ES-I3 (cell line): Measurements from ENCODE around the gene TRAF5.
"Not testable (repeated sequence)": the region's sequence is repeated elsewhere in the genome, so short reads cannot be mapped to it uniquely, and the experiment has no call there.

Source experiments
- H3K36me3 ChIP-seq: 2 replicates; pipeline ENCODE4 v1.6.1; 2013; ENCODE audit warnings: mild to moderate bottlenecking, low read length, control low read depth, moderate library complexity; ENCODE audit not compliant: insufficient read depth
- H3K4me1 ChIP-seq: 2 replicates; pipeline ENCODE4 v1.6.1; 2013; ENCODE audit warnings: mild to moderate bottlenecking, control low read depth, low read length; ENCODE audit not compliant: insufficient read depth
- H3K9ac ChIP-seq: 2 replicates; pipeline ENCODE4 v1.6.1; 2013; ENCODE audit warnings: low read depth, mild to moderate bottlenecking, low read length, moderate library complexity
- H3K9me3 ChIP-seq: 2 replicates; pipeline ENCODE4 v1.6.1; 2013; ENCODE audit warnings: mild to moderate bottlenecking, low read length, moderate library complexity; ENCODE audit not compliant: control insufficient read depth, insufficient read depth

Gene TRAF5

DNA sequence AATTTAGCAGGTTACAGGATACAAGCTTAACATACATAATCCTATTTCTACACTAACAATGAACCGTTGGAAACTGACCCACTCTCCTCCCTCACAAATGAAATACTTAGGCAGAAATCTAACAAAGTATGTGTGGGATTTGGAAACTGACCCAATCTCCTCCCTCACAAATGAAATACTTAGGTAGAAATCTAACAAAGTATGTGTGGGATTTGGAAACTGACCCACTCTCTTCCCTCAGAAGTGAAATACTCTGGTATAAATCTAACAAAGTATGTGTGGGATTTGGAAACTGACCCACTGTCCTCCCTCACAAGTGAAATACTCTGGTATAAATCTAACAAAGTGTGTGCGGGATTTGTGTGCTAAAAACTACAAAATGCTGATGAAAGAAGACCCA, 60.3 kb downstream of the TRAF5 start:
- H3K36me3 ChIP-seq = no peaks in the 10 kb centered on the region; the same call in 1 of the 2 replicates
- H3K9me3 ChIP-seq = no peaks in the 10 kb centered on the region
- no peak overlapping the region for H3K9ac ChIP-seq
- peaks cover 9% of the 10 kb centered on the region; the same call in 1 of the 2 replicates for H3K4me1 ChIP-seq

DNA sequence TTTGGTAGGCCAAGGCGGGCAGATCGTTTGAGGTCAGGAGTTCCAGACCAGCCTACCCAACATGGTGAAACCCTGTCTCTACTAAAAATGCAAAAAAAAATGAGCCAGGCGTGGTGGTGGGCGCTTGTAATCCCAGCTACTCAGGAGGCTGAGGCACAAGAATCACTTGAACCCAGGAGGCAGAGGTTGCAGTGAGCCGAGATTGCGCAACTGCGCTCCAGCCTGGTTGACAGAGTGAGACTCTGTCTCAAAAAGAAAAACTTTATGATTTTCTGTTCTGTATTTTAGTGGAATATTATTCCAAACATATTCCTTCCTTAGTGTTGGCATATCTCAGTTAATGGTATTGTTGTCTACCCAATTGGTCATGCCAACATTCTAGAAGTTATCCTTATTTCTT, 64.2 kb downstream of the TRAF5 start:
- not testable (repeated sequence) for H3K9me3 ChIP-seq, H3K4me1 ChIP-seq, H3K9ac ChIP-seq, H3K36me3 ChIP-seq

DNA sequence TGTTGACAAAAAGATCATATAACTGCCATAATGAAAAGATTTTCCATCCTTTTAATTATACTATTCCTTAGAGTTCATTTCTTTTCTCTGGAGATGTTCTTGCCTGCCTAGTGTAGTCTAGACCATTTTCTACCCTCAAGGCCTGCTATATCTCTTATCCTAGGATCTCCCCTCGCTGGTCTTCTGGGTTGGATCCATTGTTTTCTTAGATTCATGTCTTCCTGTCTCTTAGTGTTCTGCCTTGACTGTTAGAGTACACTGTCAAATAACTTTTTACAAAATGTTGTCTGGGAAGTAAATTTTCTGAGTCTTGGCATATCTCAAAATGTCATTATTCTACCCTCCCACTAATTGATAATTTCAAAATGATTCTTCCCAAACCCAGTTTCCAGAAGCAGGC, 66.6 kb downstream of the TRAF5 start:
- Histone ChIP-seq H3K9ac (no peak overlapping the region), H3K9me3 (no peaks in the 10 kb centered on the region), H3K4me1 (no peaks in the 10 kb centered on the region), H3K36me3 (no peaks in the 10 kb centered on the region; the same call in none of the 2 replicates)

DNA sequence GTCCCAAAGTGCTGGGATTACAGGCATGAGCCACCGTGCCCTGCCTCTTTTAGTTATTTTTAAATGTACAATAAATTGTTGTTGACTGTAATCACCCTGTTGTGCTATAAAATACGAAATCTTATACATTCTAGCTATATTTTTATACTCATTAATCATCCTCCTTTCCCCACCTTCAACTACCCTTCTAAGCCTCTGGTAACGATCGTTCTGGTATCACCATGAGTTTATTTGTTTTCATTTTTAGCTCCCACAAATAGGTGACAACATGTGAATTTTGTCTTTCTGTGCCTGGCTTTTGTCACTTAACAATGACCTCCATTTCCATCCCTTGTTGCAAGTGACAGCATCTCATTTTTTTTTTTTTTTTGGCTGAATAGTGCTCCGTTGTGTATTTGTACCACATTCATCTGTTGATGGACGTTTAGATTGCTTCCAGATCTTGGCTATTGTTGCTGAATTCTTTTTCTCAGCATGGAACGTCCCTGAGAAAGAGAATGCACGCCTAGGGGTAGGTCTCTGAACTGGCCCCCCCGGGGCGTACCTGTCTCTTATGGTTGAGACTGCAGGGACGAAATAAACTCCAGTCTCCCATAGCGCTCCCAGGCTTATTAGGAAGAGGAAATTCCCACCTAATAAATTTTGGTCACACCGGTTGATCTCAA, 71.8 kb downstream of the TRAF5 start:
- not testable (repeated sequence) for H3K36me3 ChIP-seq, H3K9me3 ChIP-seq, H3K4me1 ChIP-seq
- peak overlapping the region; percentile 37; the same call in 1 of the 2 replicates for H3K9ac ChIP-seq

DNA sequence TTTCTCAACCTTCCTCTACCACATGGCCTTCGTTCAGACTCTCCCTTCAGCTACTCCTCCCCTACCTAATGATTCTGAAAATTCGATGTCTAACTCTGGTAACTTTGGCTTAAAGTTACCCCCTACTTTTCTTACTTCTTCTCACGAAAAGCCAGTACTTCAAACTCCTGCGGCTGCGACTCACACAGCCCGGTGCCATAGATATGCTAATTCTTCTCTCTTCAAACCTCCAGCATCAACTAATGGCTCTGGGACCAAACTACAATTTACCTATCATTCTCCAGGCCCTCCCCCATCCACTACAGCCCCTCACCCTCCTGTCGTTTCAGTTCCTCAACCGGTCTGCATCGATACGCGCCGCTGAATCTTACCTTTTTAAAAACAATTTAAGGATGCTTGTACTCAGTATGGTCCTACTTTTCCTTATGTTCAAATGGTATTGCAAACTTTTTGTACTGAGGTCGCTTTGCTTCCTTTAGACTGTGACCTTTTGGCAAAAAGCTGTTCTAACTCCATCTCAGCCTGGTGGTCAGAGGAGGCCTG, 73.3 kb downstream of the TRAF5 start:
- peak overlapping the region; percentile 47 for H3K9ac ChIP-seq
- not testable (repeated sequence) for H3K9me3 ChIP-seq, H3K36me3 ChIP-seq, H3K4me1 ChIP-seq

DNA sequence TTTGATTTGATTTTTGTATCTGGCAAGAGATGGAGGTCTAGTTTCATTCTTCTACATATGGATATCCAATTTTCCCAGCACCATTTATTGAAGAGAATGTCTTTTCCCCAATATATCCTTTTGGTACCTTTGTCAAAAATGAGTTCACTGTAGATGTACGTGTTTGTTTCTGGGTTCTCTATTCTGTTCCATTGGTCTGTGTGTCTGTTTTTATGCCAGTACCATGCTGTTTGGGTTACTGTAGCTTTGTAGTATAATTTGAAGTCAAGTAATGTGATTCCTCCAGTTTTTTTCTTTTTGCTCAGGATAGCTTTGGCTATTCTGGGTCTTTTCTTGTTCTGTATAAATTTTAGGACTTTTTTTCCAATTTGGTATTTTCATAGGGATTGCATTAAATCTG, 75.1 kb downstream of the TRAF5 start:
- H3K9ac ChIP-seq, H3K9me3 ChIP-seq, H3K36me3 ChIP-seq, H3K4me1 ChIP-seq: not testable (repeated sequence)

- H3K36me3 ChIP-seq, H3K9ac ChIP-seq, H3K4me1 ChIP-seq, H3K9me3 ChIP-seq: not testable (repeated sequence)
Observed at GRCh38 chr1:211406086-211406485, 79.5 kb downstream of the TRAF5 start.

DNA sequence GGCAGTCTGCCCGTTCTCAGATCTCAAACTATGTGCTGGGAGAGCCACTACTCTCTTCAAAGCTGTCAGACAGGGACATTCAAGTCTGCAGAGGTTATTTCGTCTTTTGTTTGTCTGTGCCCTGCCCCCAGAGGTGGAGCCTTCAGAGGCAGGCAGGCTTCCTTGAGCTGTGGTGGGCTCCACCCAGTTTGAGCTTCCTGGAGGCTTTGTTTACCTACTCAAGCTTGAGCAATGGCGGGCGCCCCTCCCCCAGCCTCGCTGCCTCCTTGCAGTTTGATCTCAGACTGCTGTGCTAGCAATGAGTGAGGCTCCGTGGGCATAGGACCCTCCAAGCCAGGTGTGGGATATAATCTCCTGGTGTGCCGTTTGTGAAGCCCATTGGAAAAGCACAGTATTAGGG, 81.1 kb downstream of the TRAF5 start:
- H3K36me3 ChIP-seq, H3K4me1 ChIP-seq, H3K9me3 ChIP-seq, H3K9ac ChIP-seq: not testable (repeated sequence)

GRCh38 chr1:211411639-211412038, 85.0 kb downstream of the TRAF5 start:
- Histone ChIP-seq H3K9ac (no peak overlapping the region), H3K4me1 (no peaks in the 10 kb centered on the region), H3K9me3 (peaks cover 8% of the 10 kb centered on the region), H3K36me3 (no peaks in the 10 kb centered on the region)

DNA sequence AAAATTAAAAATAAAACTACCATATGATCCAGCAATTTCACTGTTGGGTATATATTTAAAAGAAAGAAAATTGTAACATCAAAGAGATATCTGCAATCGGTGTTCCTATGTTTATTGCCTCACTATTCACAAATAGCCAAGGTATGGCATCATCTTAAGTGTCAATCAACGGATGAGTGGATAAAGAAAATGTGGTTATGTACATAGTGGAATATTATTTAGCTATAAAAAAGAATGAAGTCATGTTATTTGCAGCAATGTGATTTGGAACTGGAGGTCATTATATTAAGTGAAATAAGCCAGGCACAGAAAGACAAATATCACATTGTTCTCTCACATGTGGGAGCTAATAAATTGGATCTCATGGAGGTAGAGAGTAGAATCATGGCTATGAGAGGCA, 89.1 kb downstream of the TRAF5 start:
- peaks cover 14% of the 10 kb centered on the region for H3K4me1 ChIP-seq
- H3K36me3 ChIP-seq = no peaks in the 10 kb centered on the region
- H3K9me3 ChIP-seq = peaks cover 8% of the 10 kb centered on the region; the same call in 1 of the 2 replicates
- no peak overlapping the region for H3K9ac ChIP-seq

DNA sequence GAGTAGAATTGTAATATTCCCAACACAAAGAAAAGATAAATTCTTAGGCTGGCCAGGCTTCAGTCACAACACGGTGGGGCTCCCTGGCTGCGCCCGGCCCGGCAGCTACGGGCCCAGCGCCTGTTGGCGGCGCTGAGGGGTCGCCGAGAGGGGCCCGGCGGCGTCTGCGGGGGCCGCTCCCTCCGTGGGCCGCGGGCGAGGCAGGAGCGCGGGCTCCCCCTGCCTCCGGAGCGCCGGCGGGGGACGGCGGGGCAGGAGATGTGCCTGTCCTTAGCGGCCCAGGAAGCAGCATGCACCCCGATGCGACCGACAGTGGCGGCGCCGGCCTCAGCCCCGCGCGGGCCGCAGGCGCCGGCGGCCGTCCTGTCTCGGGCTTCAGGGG, 89.6 kb downstream of the TRAF5 start:
- H3K9ac ChIP-seq = peak overlapping the region; percentile 50; the same call in 1 of the 2 replicates

DNA sequence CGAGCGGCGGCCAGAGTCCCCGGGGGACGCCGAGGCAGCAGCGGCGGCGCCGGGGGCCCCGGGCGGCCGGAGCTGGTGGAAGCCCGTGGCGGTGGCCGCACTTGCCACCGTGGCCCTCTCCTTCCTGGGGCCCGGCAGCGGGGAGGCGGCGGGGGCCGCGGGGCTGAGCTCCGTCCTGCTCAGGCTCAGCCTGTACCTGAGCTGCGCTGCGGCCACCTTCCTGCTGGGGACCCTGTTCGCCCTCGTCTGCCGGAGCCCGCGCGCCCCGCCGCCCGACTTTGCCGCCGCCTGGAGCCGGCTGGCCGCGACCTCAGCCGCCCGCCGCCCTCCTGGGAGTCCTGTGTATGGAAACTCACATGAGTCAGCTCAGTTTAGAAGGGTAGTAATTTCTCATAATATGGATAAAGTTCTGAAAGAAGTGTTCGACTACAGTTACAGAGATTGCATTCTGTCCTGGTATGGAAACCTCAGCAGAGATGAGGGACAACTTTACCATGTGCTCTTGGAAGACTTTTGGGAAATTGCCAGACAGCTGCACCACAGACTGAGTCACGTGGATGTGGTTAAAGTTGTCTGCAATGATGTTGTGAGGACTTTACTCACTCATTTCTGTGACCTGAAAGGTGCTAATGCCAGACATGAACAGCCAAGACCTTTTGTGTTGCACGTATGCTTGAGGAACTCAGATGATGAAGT, 90.1 kb downstream of the TRAF5 start:
- not testable (repeated sequence) for H3K9me3 ChIP-seq, H3K36me3 ChIP-seq
- peaks cover 23% of the 10 kb centered on the region for H3K4me1 ChIP-seq
- peak overlapping the region; percentile 50; the same call in 1 of the 2 replicates for H3K9ac ChIP-seq

More for the DNA sequence above, 89.6 kb downstream of the TRAF5 start:
- peaks cover 20% of the 10 kb centered on the region for H3K4me1 ChIP-seq
- not testable (repeated sequence) for H3K36me3 ChIP-seq, H3K9me3 ChIP-seq

GRCh38 chr1:211420389-211420788, 93.8 kb downstream of the TRAF5 start:
- no peaks in the 10 kb centered on the region for H3K36me3 ChIP-seq
- peaks cover 23% of the 10 kb centered on the region for H3K4me1 ChIP-seq
- no peaks in the 10 kb centered on the region for H3K9me3 ChIP-seq
- H3K9ac ChIP-seq = no peak overlapping the region

DNA sequence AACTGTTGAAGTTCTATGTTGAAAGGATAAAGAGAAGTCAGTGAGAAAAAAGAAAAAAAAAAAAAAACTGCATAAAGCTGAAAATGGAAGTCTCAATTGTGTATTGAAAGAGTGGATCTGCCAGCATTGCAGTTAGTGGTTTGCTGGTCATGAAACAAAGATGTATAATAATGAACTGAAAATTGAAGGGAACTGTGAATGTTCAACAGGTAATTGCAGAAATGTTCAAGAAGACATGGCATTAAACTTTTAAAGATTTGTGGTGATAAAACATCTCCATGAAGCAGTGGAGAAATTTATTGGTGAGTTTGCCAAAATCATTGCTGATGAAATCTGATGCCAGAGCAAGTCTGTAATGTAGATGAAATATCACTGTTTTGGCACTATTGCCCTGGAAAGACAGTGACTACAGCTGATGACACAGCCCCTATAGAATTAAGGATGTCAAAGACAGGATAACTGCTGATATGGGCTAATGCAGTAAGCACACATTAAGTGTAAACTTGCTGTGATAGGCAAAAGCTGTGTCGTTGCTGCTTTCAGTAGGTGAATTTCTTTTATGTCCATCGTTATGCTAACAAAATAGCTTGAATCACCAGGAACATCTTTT, 94.3 kb downstream of the TRAF5 start:
- no peak overlapping the region for H3K9ac ChIP-seq

GRCh38 chr1:211424018-211424417, 97.4 kb downstream of the TRAF5 start:
- Histone ChIP-seq H3K36me3 (no peaks in the 10 kb centered on the region), H3K9ac (no peak overlapping the region), H3K9me3 (no peaks in the 10 kb centered on the region), H3K4me1 (peaks cover 16% of the 10 kb centered on the region)

More for the DNA sequence above, 94.3 kb downstream of the TRAF5 start:
- Histone ChIP-seq H3K4me1 (peaks cover 23% of the 10 kb centered on the region), H3K36me3 (no peaks in the 10 kb centered on the region), H3K9me3 (no peaks in the 10 kb centered on the region)
